Measurements from ENCODE around the gene OS9. TPM values are rescaled to one million over a fixed set of nuclear protein-coding genes. Genes with fewer than 3 reads are reported as not detected.

OS9 gene, protein sequence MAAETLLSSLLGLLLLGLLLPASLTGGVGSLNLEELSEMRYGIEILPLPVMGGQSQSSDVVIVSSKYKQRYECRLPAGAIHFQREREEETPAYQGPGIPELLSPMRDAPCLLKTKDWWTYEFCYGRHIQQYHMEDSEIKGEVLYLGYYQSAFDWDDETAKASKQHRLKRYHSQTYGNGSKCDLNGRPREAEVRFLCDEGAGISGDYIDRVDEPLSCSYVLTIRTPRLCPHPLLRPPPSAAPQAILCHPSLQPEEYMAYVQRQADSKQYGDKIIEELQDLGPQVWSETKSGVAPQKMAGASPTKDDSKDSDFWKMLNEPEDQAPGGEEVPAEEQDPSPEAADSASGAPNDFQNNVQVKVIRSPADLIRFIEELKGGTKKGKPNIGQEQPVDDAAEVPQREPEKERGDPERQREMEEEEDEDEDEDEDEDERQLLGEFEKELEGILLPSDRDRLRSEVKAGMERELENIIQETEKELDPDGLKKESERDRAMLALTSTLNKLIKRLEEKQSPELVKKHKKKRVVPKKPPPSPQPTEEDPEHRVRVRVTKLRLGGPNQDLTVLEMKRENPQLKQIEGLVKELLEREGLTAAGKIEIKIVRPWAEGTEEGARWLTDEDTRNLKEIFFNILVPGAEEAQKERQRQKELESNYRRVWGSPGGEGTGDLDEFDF
- 133 and 376 TPM in 2 replicates for total RNA-seq

DNA sequence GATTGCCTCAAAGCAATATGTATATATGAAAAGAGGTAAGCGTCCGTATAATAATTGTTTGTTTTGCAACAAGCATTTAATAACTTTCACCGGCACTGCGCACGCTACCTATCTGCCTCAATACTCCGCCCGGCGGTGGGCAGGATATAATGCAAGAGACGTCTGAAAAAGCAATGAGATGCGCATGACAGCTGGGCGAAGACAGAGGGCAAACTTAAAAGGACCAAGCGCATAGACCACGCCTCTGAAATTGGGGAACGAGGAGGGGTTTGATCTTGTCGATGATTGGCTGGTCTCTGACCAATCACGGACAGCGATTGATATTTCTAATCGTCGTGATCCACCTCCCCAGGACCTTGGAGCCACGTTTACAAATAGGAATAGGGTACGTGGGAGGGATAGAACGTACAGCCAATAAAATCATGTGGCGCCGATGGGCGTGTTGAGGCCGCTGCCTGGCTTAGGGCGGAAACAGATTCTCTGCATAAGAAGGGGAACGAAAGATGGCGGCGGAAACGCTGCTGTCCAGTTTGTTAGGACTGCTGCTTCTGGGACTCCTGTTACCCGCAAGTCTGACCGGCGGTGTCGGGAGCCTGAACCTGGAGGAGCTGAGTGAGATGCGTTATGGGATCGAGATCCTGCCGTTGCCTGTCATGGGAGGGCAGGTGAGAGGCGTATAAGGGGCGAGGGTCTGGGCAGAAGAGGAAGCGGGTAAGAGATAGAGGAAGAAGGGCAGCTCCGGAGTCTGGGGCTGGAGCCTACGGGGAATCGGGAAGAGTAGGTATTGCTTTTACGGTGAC is at the start of gene OS9:
Gene OS9, plus strand, starts transcription at position 474 of the 800 bp plus-strand sequence. Its CDS starts 30 bp downstream, at position 504.

DNA sequence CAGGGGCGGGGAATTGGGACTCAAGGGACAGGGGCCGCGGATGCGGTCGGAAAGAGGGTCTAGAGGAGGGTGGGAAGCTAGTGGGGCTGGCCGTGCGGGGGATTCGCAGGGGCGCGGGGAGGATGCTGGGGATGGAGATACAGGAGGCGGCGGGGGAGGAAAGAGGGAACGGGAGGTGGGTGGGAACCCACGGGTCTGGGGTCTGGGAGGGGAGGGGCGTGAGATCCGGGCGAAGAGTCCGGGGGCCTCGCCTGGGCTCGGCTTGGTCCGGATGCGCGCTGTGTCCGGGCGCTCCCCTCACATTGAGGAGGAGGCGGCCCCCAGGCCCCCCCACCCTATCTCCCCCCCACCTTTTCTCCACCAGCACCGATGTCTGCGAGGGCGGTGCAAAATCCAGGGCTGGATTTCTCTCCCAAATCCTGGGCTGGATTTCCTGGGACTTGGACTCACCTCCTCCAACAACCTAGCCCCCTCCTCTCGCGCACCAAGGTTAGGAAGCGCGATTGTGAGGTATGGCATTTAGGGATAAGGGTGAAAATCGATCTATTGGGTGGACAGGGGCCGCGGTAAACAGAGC is 44.8 kb downstream of the OS9 start, which contains the start of gene AGAP2:
Gene AGAP2, minus strand, starts transcription at position 82 of the 577 bp plus-strand sequence. CDS start 496 bp downstream, outside the sequence.

DNA sequence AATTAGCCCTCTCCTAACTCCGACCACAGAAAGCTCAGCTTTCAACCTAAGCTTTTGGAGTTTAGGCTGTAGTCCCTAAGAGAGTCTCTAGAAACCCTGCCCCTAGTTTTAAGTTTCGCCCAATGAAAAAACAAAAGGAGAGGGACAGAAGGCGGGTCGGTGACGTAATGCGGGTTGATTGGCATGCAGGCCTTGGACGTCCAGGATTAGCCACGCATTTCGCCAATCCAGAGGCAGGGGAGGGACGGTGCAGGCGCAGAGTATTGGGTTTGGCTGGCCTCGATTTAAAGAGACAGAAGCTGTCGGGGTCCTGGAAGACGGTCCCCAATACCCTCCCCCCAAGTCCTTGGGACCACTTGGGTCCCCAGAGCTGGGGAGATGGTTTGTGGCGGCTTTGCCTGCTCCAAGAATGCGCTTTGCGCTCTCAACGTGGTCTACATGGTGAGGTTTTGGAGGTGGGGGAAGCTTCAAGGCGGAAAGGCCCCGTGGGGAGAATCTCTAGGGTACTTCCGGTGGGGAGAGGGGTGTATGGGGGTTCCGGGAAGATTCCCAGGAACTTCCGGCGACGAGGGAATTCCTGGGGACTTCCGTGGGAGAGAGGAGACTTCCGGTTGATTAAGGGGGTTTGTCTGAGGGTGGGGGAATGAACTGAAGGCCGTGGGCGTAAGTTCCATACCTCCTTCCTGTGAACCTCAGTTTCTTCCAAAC is 51.0 kb downstream of the OS9 start, which contains the start of gene TSPAN31:
Gene TSPAN31, plus strand, starts transcription at position 263 of the 708 bp plus-strand sequence. Its CDS starts 116 bp downstream, at position 379.

DNA sequence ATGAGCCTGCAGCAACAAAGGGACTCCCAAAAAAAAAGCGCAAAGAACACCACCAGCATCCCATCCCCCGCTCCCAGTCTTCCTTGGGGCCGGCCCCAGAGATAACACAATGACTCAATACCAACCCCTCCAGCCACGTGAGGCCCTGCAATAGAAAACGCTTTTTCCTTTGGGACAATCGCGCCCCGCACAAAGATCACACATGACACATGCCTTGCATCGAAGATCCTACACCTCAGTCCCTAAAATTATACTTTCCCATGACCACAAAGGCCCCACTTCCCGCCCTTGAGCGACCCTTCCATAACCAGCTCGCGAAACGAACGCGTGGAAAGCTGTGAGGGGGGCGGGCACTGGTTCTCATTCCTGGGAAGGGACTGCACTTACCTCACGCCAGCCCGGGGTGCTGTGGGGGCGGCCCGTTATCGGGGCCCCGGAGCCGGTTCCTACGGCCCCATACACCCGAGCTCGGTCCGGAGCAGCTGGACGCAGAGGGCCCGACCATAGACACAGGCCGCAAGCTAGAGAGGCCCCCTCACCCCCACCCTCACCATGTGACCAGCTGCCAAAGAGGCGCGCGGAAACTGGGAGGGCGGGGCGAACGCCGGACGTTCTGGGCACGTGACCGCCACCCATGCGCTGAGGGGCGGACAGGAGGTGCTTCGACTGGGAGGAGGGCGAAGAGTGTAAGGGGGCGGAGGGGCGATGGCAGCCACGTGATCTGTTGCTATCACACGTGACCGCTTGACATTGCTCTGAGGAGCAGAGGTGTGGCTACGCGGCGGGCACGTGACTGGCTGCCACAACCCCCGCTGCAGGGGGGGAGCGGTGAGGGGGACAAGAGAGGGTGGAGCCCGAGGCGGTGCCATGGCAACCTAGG is 58.1 kb downstream of the OS9 start, which contains the start of gene CDK4:
Gene CDK4, minus strand, starts transcription at position 523 of the 880 bp plus-strand sequence. CDS start 593 bp downstream, outside the sequence.

DNA sequence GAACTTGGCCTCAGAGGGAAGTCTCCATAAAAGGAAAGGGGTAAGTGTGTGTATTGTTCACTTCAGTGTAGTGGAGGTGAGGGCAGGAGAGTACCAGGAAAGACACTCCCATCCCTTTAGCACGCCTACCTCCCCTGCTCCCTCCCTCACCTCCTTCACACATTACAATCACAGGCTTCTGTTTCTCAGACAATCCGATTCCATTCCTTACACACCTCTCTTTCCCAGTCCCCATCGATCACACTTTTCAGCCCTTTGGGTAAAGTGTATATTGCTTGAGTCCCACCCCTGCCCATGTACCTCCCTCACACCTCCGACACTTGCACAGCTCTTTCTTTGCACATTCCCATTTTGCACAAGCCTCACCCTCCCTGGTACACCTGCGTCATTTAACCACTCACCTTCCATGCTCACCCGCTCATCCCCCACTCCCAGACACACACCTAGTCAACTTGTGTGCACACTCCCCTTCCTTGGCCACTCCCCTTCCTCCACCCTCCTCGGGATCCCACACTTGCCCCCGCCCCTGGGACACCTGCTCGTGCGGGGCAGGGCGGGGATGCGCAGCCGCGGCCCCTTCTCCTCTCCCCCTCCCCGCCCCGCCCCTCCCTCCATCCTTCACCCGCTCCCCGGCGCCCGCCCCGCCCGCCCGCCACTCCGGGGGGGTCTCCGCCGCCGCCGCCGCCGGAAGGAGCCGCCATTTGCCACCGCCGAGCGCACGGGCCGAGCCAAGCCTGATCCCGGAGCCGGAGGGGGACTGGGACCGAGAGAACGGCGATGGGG is 60.7 kb downstream of the OS9 start, which contains the start of gene MARCHF9:
Gene MARCHF9, plus strand, starts transcription at position 693 of the 783 bp plus-strand sequence. CDS start 426 bp downstream, outside the sequence.

DNA sequence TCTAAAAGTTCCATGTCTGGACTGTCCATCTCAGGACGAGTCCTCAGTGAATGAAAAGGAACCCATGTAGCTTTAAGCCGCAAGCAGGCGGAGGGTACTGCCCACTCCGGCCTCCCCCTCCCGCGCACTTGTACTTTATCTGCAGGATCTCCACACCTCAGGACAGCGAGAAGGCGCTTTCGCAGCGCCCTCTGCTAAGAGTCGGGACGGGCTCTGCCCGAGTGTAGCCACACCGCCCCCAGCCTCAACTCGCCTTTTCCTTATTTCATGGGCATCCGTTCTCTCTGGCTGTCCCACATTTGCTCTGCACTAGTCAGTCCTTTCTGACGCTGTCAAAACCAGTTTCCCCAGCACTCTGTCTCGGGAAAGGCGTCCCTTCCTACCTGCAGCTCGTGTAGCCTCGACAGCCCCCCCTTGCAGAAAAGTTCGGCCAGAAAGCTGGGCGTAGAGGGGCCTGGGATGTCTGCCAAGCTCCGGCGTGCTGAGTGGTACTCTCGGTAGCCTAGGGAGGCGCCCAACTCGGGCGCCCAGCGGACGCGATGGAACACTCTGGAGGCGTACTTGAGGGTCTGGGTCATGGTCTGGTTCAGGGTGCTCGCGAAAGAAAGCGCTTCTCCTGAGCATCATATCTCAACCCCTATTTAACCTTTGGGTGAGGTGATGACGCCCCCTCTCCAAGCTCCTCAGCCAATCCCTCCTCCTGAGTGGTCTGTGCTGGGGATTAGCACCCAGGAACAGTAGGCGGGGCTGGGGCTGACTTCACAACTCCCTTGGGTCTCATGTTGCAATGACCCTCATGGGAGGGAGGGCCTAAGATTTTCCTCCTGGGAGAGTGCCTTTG is 72.8 kb downstream of the OS9 start, which contains the start of gene CYP27B1:
Gene CYP27B1, minus strand, starts transcription at position 615 of the 841 bp plus-strand sequence. Its CDS starts 37 bp downstream, at position 578.

Other genes starting within 250 kb of the OS9 start
- gene INHBE, start 238.8 kb upstream of the OS9 start, total RNA-seq = 0.38 and 0.85 TPM in 2 replicates
- under 0.01 and 0.38 TPM in 2 replicates for gene GLI1, start 234.3 kb upstream of the OS9 start, total RNA-seq
- 0.38 TPM in 1 of 2 replicates, not detected in the other for gene ARHGAP9, start 214.3 kb upstream of the OS9 start, total RNA-seq
- gene MARS1, start 206.1 kb upstream of the OS9 start, total RNA-seq = 81.5 and 172 TPM in 2 replicates
- 17.6 and 85.4 TPM in 2 replicates for gene DDIT3, start 173.6 kb upstream of the OS9 start, total RNA-seq
- 2.9 and 3.9 TPM in 2 replicates for gene MBD6, start 171.3 kb upstream of the OS9 start, total RNA-seq
- 79.5 and 89.1 TPM in 2 replicates for gene DCTN2, start 146.9 kb upstream of the OS9 start, total RNA-seq
- gene KIF5A, start 144.1 kb upstream of the OS9 start, total RNA-seq = 0.19 and 0.28 TPM in 2 replicates
- gene PIP4K2C, start 102.9 kb upstream of the OS9 start, total RNA-seq = 18.2 and 19.2 TPM in 2 replicates
- 5.4 and 14.7 TPM in 2 replicates for gene DTX3, start 89.3 kb upstream of the OS9 start, total RNA-seq
- 12.5 and 27.1 TPM in 2 replicates for gene ARHGEF25, start 82.7 kb upstream of the OS9 start, total RNA-seq
- 1.9 and 2.8 TPM in 2 replicates for gene B4GALNT1, start 60.9 kb upstream of the OS9 start, total RNA-seq
- gene AGAP2, start 44.6 kb downstream of the OS9 start, total RNA-seq = 0.19 and 0.28 TPM in 2 replicates
- gene TSPAN31, start 50.9 kb downstream of the OS9 start, total RNA-seq = 86.3 and 103 TPM in 2 replicates
- 146 and 166 TPM in 2 replicates for gene CDK4, start 58.2 kb downstream of the OS9 start, total RNA-seq
- 0.77 and 3.1 TPM in 2 replicates for gene MARCHF9, start 61.0 kb downstream of the OS9 start, total RNA-seq
- 0.19 and 1.1 TPM in 2 replicates for gene CYP27B1, start 72.9 kb downstream of the OS9 start, total RNA-seq
- 5.9 and 15.7 TPM in 2 replicates for gene METTL1, start 78.0 kb downstream of the OS9 start, total RNA-seq
- gene EEF1AKMT3, start 78.5 kb downstream of the OS9 start, total RNA-seq = 3.8 and 12.1 TPM in 2 replicates
- 16.1 and 22.6 TPM in 2 replicates for gene TSFM, start 88.7 kb downstream of the OS9 start, total RNA-seq
- gene AVIL, start 124.6 kb downstream of the OS9 start, total RNA-seq = 1.7 and 3.1 TPM in 2 replicates
- 38.9 and 51.4 TPM in 2 replicates for gene CTDSP2, start 152.6 kb downstream of the OS9 start, total RNA-seq
- 12.8 and 18.0 TPM in 2 replicates for gene ATP23, start 247.4 kb downstream of the OS9 start, total RNA-seq

Data from regular cardiac myocyte (primary cell).